ENCODE results near the gene HDAC4.

The HDAC4 gene

DNA sequence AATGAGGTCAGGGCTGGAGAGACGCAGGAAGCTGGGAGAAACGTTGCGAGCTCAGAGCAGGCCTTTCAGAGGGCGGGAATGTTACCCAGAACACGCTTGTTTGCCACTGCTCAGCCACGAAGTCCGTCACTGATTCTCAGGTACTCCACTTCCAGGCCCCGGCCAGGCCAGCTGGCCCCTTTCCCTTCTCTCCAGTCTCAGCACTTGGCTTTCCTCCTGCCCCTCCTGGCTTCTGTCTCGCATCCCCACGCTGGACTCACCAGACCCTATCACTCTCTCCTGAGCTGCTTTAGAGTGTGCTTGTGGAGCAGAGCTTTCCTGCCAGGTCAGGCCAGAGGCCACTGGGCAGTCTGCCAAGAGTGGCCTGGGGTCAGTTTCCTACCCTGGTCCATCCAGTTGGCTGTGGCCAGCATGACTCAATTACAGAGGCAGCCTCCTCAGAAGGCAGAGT, 401.5 kb downstream of the HDAC4 start:
- Histone ChIP-seq H3K27ac (ENCODE audit: low read depth in 2 of 2, low read length in 2 of 2) (no peak overlapping the region), H3K36me3 (ENCODE audit: control insufficient read depth in 2 of 2, insufficient read depth in 2 of 2, low read length in 2 of 2) (no peaks in the 10 kb centered on the region), H3K27me3 (ENCODE audit: control insufficient read depth in 2 of 2, insufficient read depth in 2 of 2, low read length in 2 of 2) (peaks cover 2 to 4% of the 10 kb centered on the region in 2 donors), H3K9ac (ENCODE audit: low read depth in 1 of 2, low read length in 2 of 2) (no peak overlapping the region), H3K4me3 (ENCODE audit: low read length in 2 of 2) (no peak overlapping the region), H3K4me1 (ENCODE audit: control insufficient read depth in 2 of 2, insufficient read depth in 2 of 2, low read length in 2 of 2) (peaks cover 0 to 4% of the 10 kb centered on the region in 2 donors), H3K9me3 (ENCODE audit: control insufficient read depth in 2 of 2, low read length in 2 of 2) (no peaks in the 10 kb centered on the region)

DNA sequence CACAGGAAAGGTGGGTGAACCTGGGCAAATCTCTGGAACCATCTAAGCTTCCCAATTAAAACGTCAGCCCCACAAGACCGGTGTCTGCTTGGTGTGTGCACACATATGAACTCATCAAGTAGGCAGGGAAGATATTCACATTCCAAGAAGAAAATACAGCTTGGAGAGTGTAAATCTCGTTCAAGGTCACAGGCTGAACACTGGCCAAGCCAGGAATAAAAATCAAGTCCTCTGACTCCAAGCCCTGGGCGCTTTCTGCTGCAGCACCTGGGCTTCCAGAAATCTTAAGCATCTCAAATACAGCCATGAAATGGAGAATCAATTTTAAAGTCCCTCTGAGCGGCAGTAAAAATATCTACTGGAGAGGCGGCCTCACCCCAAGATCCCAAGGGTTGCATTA, 402.0 kb downstream of the HDAC4 start:
- no peak overlapping the region for H3K4me3 ChIP-seq (ENCODE audit: low read length in 2 of 2)
- no peak overlapping the region for H3K27ac ChIP-seq (ENCODE audit: low read depth in 2 of 2, low read length in 2 of 2)

More for the DNA sequence above, 402.0 kb downstream of the HDAC4 start:
- peaks cover 2 to 4% of the 10 kb centered on the region in 2 donors for H3K27me3 ChIP-seq (ENCODE audit: control insufficient read depth in 2 of 2, insufficient read depth in 2 of 2, low read length in 2 of 2)
- no peak overlapping the region for H3K9ac ChIP-seq (ENCODE audit: low read depth in 1 of 2, low read length in 2 of 2)
- peaks cover 0 to 4% of the 10 kb centered on the region in 2 donors for H3K4me1 ChIP-seq (ENCODE audit: control insufficient read depth in 2 of 2, insufficient read depth in 2 of 2, low read length in 2 of 2)
- no peaks in the 10 kb centered on the region for H3K9me3 ChIP-seq (ENCODE audit: control insufficient read depth in 2 of 2, low read length in 2 of 2)
- H3K36me3 ChIP-seq (ENCODE audit: control insufficient read depth in 2 of 2, insufficient read depth in 2 of 2, low read length in 2 of 2): no peaks in the 10 kb centered on the region
